Prostate gland (tissue), 2 donors: Measurements from ENCODE around the gene SLC25A27.

Experiments
- POLR2A ChIP-seq: fragments of 450-650 bp; IDR thresholded peaks from one replicate; pipeline ENCODE4 v1.6.1; 2016; ENCODE audit warnings: antibody characterized with exemption, mild to moderate bottlenecking
- POLR2AphosphoS5 ChIP-seq: sonication (generic); formaldehyde crosslinking; IDR thresholded peaks from one replicate; pipeline ENCODE4 v1.6.1; 2017; ENCODE audit warnings: antibody characterized with exemption
- TF ChIP-seq, protein P1 (sequence below), 4 experiments: fragments of 200-600 bp in 2 of 4; fragments of 450-650 bp in 2 of 4; sonication (generic) in 2 of 4; IDR thresholded peaks; 1 replicate in 3 of 4; 2 replicates in 1 of 4; pipeline ENCODE4 v1.5.1; 2016 to 2019; ENCODE audit warnings: antibody characterized with exemption in 4 of 4, mild to moderate bottlenecking in 2 of 4, moderate library complexity in 2 of 4

DNA sequence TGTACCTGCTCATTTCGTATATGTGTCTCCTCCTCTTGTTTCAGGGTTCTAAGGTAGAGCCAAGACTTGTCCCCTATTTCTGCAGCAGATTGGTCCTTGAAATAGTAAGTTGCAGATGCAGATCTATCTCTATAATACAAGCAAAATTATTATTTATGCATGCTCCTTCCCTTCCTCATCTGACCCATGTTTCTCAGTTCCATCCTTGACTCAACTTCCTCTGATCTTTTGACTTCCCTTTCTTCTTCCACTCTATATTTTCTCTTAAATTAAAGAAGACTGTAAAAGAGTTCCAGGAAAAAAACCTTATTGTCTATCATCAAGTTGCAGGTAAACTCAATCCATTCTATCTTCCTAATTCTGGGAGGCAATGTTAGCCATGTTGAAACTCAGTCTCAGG lies 58.7 kb downstream of the SLC25A27 start:
- TF ChIP-seq, protein P1, sequence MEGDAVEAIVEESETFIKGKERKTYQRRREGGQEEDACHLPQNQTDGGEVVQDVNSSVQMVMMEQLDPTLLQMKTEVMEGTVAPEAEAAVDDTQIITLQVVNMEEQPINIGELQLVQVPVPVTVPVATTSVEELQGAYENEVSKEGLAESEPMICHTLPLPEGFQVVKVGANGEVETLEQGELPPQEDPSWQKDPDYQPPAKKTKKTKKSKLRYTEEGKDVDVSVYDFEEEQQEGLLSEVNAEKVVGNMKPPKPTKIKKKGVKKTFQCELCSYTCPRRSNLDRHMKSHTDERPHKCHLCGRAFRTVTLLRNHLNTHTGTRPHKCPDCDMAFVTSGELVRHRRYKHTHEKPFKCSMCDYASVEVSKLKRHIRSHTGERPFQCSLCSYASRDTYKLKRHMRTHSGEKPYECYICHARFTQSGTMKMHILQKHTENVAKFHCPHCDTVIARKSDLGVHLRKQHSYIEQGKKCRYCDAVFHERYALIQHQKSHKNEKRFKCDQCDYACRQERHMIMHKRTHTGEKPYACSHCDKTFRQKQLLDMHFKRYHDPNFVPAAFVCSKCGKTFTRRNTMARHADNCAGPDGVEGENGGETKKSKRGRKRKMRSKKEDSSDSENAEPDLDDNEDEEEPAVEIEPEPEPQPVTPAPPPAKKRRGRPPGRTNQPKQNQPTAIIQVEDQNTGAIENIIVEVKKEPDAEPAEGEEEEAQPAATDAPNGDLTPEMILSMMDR (IDR thresholded peaks at IDR 0.05): no peak
- no peak for TF ChIP-seq POLR2AphosphoS5
- TF ChIP-seq POLR2A: no peak
